C4-2B (cell line): ENCODE results near the gene CLMN.

Experiments used
- H3K27ac ChIP-seq: fragments of 450-650 bp; 2 replicates; pipeline ENCODE4 v1.5.1; 2017
- CTCF ChIP-seq: fragments of 450-650 bp; conservative IDR thresholded peaks from 2 replicates; pipeline ENCODE4 v1.5.1; 2017; ENCODE audit warnings: mild to moderate bottlenecking
- ZFX ChIP-seq: fragments of 450-650 bp; IDR thresholded peaks from 2 replicates; pipeline ENCODE4 v1.6.1; 2017

CLMN gene

GRCh38 chr14:95162641-95163040 is 157.1 kb downstream of the CLMN start:
- no peak overlapping the region for H3K27ac ChIP-seq
- TF ChIP-seq CTCF (no peak), ZFX (no peak)

GRCh38 chr14:95157327-95158189 is 162.2 kb downstream of the CLMN start, which contains the start of gene DICER1:
Gene DICER1 (minus strand): TSS chr14:95157529. CDS start chr14:95133458, 24,071 bp downstream.
- H3K27ac ChIP-seq: peak within 1 kb of the TSS; percentile 98
- TF ChIP-seq ZFX: peak; percentile 95
- TF ChIP-seq CTCF: no peak

DNA sequence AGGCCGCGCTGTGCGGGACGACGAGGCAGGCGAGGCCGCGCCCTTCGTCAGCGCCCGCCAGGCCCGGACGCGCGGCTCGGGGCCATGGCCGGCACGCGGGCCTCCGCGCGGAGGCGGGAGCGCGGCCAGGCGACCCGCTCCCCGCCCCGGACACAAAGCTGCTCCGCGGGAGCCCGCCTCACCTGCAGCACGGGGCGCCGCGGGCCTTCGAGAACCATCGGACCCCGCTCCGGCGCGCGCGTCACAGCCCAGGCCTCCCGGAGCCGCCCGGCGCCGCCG is 162.7 kb downstream of the CLMN start:
- peak overlapping the region; percentile 98 for H3K27ac ChIP-seq
- no peak for TF ChIP-seq CTCF
- TF ChIP-seq ZFX: peak; percentile 95

DNA sequence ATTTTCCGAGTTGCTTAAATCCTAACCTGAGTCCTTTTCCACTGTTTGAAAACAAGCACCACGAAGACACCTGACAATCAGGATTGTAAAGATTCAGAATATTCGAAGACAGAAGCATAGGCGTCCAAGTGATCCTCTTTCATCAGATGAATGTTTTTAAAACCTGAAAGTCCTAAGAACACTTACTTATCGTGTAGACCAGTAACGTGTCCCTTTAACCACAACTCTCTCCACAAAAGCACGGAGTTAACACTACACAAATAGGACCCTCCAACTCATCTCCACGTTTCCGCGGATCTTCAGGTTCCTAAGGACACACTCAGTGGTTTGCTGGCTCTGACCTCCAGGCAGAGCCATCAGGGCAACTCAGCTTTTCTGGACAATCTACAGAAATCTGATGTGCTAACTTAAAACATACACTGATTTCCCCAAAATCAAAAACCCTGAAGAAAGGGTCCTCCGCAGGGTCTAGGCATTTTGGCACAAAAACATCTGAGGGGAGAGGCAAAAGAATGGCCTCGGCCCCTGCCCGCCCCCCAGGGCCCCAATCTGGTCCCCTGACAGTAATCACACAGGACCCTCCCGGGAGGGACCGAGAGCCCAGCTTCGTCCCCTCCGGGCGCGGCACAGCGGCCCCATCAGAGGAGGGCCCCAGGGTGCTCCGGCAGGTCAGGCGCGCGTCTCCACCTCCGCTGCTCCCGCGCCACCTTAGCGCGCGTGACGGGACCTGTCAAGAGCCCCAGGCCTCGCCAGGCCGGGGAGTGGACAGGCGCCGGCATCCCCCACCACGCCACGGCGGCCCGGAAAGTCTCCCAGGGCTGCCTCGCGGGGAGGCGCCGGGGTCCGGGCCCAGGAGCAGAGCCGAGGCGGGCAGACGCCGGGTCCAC is 163.3 kb downstream of the CLMN start:
- TF ChIP-seq CTCF: no peak
- no peak for TF ChIP-seq ZFX
- peak overlapping the region; percentile 98 for H3K27ac ChIP-seq

- no peak for TF ChIP-seq CTCF
- TF ChIP-seq ZFX: no peak
These were observed 164.7 kb downstream of the CLMN start for GRCh38 chr14:95155045-95155444.

DNA sequence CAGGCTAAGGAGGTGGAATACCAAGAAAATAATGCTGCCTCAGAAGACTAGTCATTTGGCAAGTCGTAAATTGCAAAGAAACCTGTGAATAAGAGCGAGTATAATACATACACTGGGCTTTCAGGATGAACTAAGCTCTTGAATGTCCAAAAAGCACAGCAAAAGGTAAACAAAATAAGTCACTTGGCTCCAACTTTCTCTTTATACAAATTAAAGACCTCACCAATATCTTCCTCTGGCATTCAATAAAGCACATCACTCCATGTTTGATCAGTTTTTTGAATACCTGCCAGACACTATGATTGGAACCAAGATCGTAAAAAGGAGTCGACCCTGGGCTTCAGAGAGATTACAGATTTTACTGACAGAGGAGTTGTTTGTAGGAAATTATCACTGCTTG is 165.8 kb downstream of the CLMN start:
- H3K27ac ChIP-seq: no peak overlapping the region
- TF ChIP-seq CTCF (no peak), ZFX (no peak)

More at GRCh38 chr14:95155045-95155444, 164.7 kb downstream of the CLMN start:
- H3K27ac ChIP-seq: no peak overlapping the region

DNA sequence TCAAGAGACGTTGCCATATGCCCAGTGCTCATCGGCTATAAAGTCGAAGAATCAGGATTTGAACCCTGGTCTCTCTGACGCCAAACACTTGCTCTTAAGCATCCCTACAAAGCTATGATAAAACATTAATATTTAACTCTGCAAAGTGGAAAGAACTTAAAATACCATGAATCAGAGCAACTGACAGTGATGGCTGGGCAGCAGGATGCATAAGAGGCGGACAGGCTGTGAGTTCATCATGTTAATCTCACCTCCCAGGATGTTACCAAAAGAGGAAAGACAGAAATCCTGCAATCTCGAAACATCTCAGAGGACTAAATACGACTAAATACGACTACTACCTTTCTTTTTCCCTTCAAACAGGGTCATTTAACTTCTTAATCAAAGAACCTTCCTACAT is 168.1 kb downstream of the CLMN start:
- TF ChIP-seq ZFX: no peak
- TF ChIP-seq CTCF: no peak

More for the DNA sequence above, 168.1 kb downstream of the CLMN start:
- H3K27ac ChIP-seq: no peak overlapping the region
